H7 (cell line): ENCODE data around the gene BRINP2. TPM values are rescaled to one million over a fixed set of nuclear protein-coding genes. Genes with fewer than 3 reads are reported as not detected.

Experiments
- DNase-seq: peaks from one replicate; pipeline ENCODE4 v3.0.0; 2012
- H3K27me3 ChIP-seq: 2 replicates; pipeline ENCODE4 v1.6.0; 2011; ENCODE audit warnings: mild to moderate bottlenecking, low read length; ENCODE audit not compliant: control insufficient read depth, insufficient read depth
- H3K36me3 ChIP-seq: replicated peaks from 2 replicates; pipeline ENCODE4 v1.5.1; 2011; ENCODE audit warnings: low read length; ENCODE audit not compliant: control insufficient read depth, insufficient read depth
- H3K4me3 ChIP-seq: 2 replicates; pipeline ENCODE4 v1.5.1; 2011; ENCODE audit warnings: low read depth, mild to moderate bottlenecking, control low read depth, low read length, moderate library complexity; ENCODE audit not compliant: insufficient read depth
- total RNA-seq: library from RNA; depleted of rRNA; stranded (reverse); fragments of >200 nt; shearing (Covaris generic); gene quantifications from 2 replicates; pipeline ENCODE4 v1.2.3, GENCODE V29; 2014; rRNA removed

BRINP2 gene
- total RNA-seq, 1 experiment from 2014 or later, result not detected

- no peak for DNase-seq
- H3K27me3 ChIP-seq, result no peaks in the 10 kb centered on the region
- no peak overlapping the region for H3K4me3 ChIP-seq
Observed at GRCh38 chr1:177328251-177328650, 157.5 kb downstream of the BRINP2 start.

GRCh38 chr1:177329871-177330270, 159.1 kb downstream of the BRINP2 start:
- no peak for DNase-seq
- Histone ChIP-seq H3K27me3 (no peaks in the 10 kb centered on the region), H3K4me3 (no peak overlapping the region), H3K36me3 (no peaks in the 10 kb centered on the region)

More at GRCh38 chr1:177328251-177328650, 157.5 kb downstream of the BRINP2 start:
- no peaks in the 10 kb centered on the region for H3K36me3 ChIP-seq

Other genes with a start within 250 kb of the BRINP2 start
- 0.41 and 0.48 TPM in 2 replicates for gene ASTN1, start 6.2 kb upstream of the BRINP2 start, total RNA-seq